Panc1 (cell line): ENCODE results near the gene ALG6. TPM values are rescaled to one million over a fixed set of nuclear protein-coding genes. Genes with fewer than 3 reads are reported as not detected.
A peak's percentile ranks its signal among the peaks of the same experiment; 100 is the strongest.

Source experiments
- ATAC-seq: fragments of 200-7000 bp; cut with Tn5 transposase; 2 replicates; pipeline ENCODE4 v1.9.1; 2020; ENCODE audit warnings: mild to moderate bottlenecking, moderate library complexity
- BruUV-seq: library from RNA; stranded (reverse); fragments of 400-500 nt; replicated peaks from 2 replicates; lab custom pipeline; 2021; lab: Mats Ljungman, UMichigan
- CTCF ChIA-PET: fragments of 300-600 bp; sonication (Branson Sonifier 250); formaldehyde crosslinking; loops from one replicate; lab custom pipeline; 2022; ENCODE audit warnings: antibody characterized with exemption; lab: Charles Lee
- POLR2A ChIA-PET: fragments of 300-600 bp; sonication (Branson Sonifier 250); formaldehyde crosslinking; loops from one replicate; lab custom pipeline; 2022; ENCODE audit warnings: antibody characterized with exemption; lab: Charles Lee
- DNase-seq: peaks from one replicate; pipeline ENCODE4 v3.0.0-alpha.2; 2010; ENCODE audit warnings: low read depth, low spot score
- H3K27ac ChIP-seq: 2 replicates; pipeline ENCODE4 v1.5.1; 2011; ENCODE audit warnings: mild to moderate bottlenecking, low read length, inconsistent platforms
- H3K27me3 ChIP-seq: fragments of 200-500 bp; sonication (Bioruptor generic); 2 replicates; pipeline ENCODE4 v1.6.0; 2014; ENCODE audit warnings: low read length, inconsistent platforms; ENCODE audit not compliant: control insufficient read depth, insufficient read depth
- H3K36me3 ChIP-seq: fragments of 200-500 bp; sonication (Bioruptor generic); 2 replicates; pipeline ENCODE4 v1.5.1; 2014; ENCODE audit warnings: inconsistent platforms, mild to moderate bottlenecking, low read length, moderate library complexity; ENCODE audit not compliant: control insufficient read depth, insufficient read depth
- H3K4me1 ChIP-seq: 2 replicates; pipeline ENCODE4 v1.5.1; 2011; ENCODE audit warnings: inconsistent platforms, mild to moderate bottlenecking, low read length, moderate library complexity; ENCODE audit not compliant: control insufficient read depth, insufficient read depth
- H3K4me3 ChIP-seq, 2 experiments: 2 replicates each; pipeline ENCODE4 v1.5.1; 2011 to 2012; ENCODE audit warnings: low read depth in 2 of 2, low read length in 2 of 2, mild to moderate bottlenecking in 2 of 2, inconsistent platforms in 1 of 2, moderate library complexity in 1 of 2
- H3K9me3 ChIP-seq: fragments of 200-500 bp; sonication (Bioruptor generic); 2 replicates; pipeline ENCODE4 v1.5.1; 2014; ENCODE audit warnings: low read depth, mild to moderate bottlenecking, inconsistent platforms, low read length, moderate library complexity; ENCODE audit not compliant: control insufficient read depth, insufficient read depth
- CTCF ChIP-seq: fragments of 450-650 bp; IDR thresholded peaks from 2 replicates; pipeline ENCODE4 v1.5.1; 2017; ENCODE audit warnings: mild to moderate bottlenecking
- POLR2AphosphoS5 ChIP-seq: IDR thresholded peaks from 2 replicates; pipeline ENCODE4 v1.6.1; 2012; ENCODE audit warnings: mild to moderate bottlenecking, low read depth, low read length, moderate library complexity
- REST ChIP-seq, 2 experiments: IDR thresholded peaks; 2 replicates each; pipeline ENCODE4 v1.6.1; 2011 to 2012; ENCODE audit warnings: low read depth in 2 of 2, control low read depth in 1 of 2, low read length in 1 of 2, mild to moderate bottlenecking in 1 of 2, moderate library complexity in 1 of 2; ENCODE audit not compliant: insufficient read depth in 1 of 2
- SIN3A ChIP-seq: IDR thresholded peaks from 2 replicates; pipeline ENCODE4 v1.6.1; 2012; ENCODE audit warnings: low read depth, mild to moderate bottlenecking, low read length, moderate library complexity, borderline replicate concordance; ENCODE audit not compliant: insufficient read depth
- TCF7L2 ChIP-seq: IDR thresholded peaks from 2 replicates; pipeline ENCODE4 v1.6.1; 2011; ENCODE audit warnings: mild to moderate bottlenecking, low read depth, low read length, inconsistent platforms
- in situ Hi-C: cut with HindIII; loops from 2 replicates; pipeline ENCODE4 v1.10.0; 2016; ENCODE audit warnings: low sequenced_read_pairs, low pct_unique_long_range_greater_than_20kb
- intact Hi-C: fragments of 100-400 bp; cut with micrococcal nuclease; formaldehyde crosslinking; loops from one replicate; pipeline ENCODE4 v1.10.0; 2022; ENCODE audit not compliant: unreplicated experiment
- microRNA-seq: library from miRNA; unstranded; fragments of <30 nt; microRNA quantifications from one replicate; pipeline ENCODE4 v1.1.0, GENCODE V29; 2020; ENCODE audit not compliant: unreplicated experiment
- total RNA-seq: library from RNA; stranded (reverse); gene quantifications from one replicate; pipeline ENCODE4 v1.2.1, GENCODE V29; 2021; ENCODE audit not compliant: unreplicated experiment

Gene ALG6
- total RNA-seq, 1 experiment from 2014 or later = 22.6 TPM

DNA sequence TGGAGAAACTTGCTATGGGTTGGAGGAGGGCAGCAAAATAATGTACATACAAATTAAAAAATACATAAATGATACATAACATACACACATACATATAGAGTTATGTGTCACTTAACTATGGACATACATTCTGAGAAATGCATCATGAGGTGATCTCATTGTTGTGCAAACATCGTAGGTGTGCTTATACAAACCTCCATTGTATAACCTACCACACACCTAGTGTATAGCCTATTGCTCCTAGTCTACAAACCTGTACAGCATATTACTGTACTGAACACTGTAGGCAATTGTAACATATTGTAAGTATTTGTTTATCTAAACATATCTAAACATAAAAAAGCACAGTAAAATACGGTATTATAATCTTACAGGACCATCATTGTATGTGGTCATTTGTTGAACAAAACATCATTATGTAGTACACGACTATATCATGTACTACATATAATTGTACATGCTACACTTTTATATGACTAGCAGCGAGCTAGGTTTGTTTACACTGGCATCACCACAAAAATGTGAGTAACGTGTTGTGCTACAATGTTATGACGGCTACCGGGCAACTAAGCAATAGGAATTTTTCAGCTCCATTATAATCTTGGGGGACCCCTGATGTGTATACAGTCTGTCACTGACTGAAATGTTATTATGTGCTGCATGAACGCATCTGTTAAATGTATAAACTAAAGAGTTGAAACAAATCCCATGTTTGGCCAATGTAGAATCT is 120.1 kb downstream of the ALG6 start:
- ATAC-seq (peak; percentile 68; the same call in 1 of the 2 replicates), DNase-seq (no peak)
- Histone ChIP-seq H3K9me3 (no peaks in the 10 kb centered on the region), H3K36me3 (no peaks in the 10 kb centered on the region), H3K27ac (no peak overlapping the region), H3K4me1 (no peaks in the 10 kb centered on the region), H3K27me3 (no peaks in the 10 kb centered on the region), H3K4me3 (no peak overlapping the region)
- no TSS peak for BruUV-seq
- CTCF ChIA-PET = interaction anchor here (1.0 kb wide), 1 partner anchor 20 kb away, joined by 3 read pairs; no protein-coding TSS in a partner anchor
- in situ Hi-C loops (no loop called here), intact Hi-C loops (no loop called here)
- POLR2A ChIA-PET = no interaction called here
- TF ChIP-seq CTCF (no peak), TCF7L2 (no peak), POLR2AphosphoS5 (no peak), SIN3A (no peak), REST (IDR thresholded peaks at IDR 0.05; ENCODE audit: insufficient read depth in 1 of 2, low read depth in 2 of 2, low read length in 1 of 2) (no peak)

Small RNA genes lying within 50 kb of the gene (microRNA-seq; reads per million reads assigned to microRNA genes)
- not detected for gene MIR6068

Other genes starting within 250 kb of the ALG6 start
- 0.80 TPM for gene FOXD3, start 45.1 kb upstream of the ALG6 start, total RNA-seq
- gene ITGB3BP, start 155.6 kb downstream of the ALG6 start, total RNA-seq = 31.9 TPM
- 6.6 TPM for gene EFCAB7, start 155.9 kb downstream of the ALG6 start, total RNA-seq
- 77.2 TPM for gene PGM1, start 225.8 kb downstream of the ALG6 start, total RNA-seq